Measurements from ENCODE around the gene TMEM121.

TMEM121 gene

GRCh38 chr14:105498430-105499255 is 27.7 kb upstream of the TMEM121 start:
- DNase-seq = no peak

GRCh38 chr14:105499256-105500035 is 26.9 kb upstream of the TMEM121 start:
- no peak for DNase-seq

- DNase-seq = no peak
Measured at GRCh38 chr14:105500036-105500725, 26.2 kb upstream of the TMEM121 start.

- DNase-seq = no peak
Measured at GRCh38 chr14:105500726-105501101, 25.7 kb upstream of the TMEM121 start.

- DNase-seq = no peak
Measured at GRCh38 chr14:105501504-105502291, 24.7 kb upstream of the TMEM121 start.

GRCh38 chr14:105502446-105503295 is 23.7 kb upstream of the TMEM121 start:
- DNase-seq = no peak

GRCh38 chr14:105503296-105503640 is 23.1 kb upstream of the TMEM121 start:
- no peak for DNase-seq

GRCh38 chr14:105503935-105504692 is 22.3 kb upstream of the TMEM121 start:
- DNase-seq = no peak

GRCh38 chr14:105505101-105505500 is 21.3 kb upstream of the TMEM121 start:
- no peak for DNase-seq

- DNase-seq = no peak
Measured at GRCh38 chr14:105507247-105507646, 19.1 kb upstream of the TMEM121 start.

- DNase-seq = no peak
Measured at GRCh38 chr14:105508069-105508468, 18.3 kb upstream of the TMEM121 start.

GRCh38 chr14:105508601-105509000 is 17.8 kb upstream of the TMEM121 start:
- no peak for DNase-seq

GRCh38 chr14:105517096-105517495 is 9.3 kb upstream of the TMEM121 start:
- no peak for DNase-seq

- DNase-seq = no peak
Measured at GRCh38 chr14:105519946-105520698, 6.3 kb upstream of the TMEM121 start.

GRCh38 chr14:105525326-105525725 is 1.1 kb upstream of the TMEM121 start:
- no peak for DNase-seq

- DNase-seq = no peak
Measured at GRCh38 chr14:105526776-105527380, 495 bp downstream of the TMEM121 start.

GRCh38 chr14:105527381-105527825 is 1.0 kb downstream of the TMEM121 start:
- no peak for DNase-seq

- DNase-seq = peak in 1 of 2 experiments; percentile 48
Measured at GRCh38 chr14:105527826-105528585, 1.6 kb downstream of the TMEM121 start.

Measured in SW 1271 (cell line).